Measurements from ENCODE around the gene VGLL4. TPM values are rescaled to one million over a fixed set of nuclear protein-coding genes. Genes with fewer than 3 reads are reported as not detected.

Gene VGLL4
- total and polyA plus RNA-seq, 2 of the 4 experiments (the other 2 are of a cell fraction) = 26.2 to 35.4 TPM

DNA sequence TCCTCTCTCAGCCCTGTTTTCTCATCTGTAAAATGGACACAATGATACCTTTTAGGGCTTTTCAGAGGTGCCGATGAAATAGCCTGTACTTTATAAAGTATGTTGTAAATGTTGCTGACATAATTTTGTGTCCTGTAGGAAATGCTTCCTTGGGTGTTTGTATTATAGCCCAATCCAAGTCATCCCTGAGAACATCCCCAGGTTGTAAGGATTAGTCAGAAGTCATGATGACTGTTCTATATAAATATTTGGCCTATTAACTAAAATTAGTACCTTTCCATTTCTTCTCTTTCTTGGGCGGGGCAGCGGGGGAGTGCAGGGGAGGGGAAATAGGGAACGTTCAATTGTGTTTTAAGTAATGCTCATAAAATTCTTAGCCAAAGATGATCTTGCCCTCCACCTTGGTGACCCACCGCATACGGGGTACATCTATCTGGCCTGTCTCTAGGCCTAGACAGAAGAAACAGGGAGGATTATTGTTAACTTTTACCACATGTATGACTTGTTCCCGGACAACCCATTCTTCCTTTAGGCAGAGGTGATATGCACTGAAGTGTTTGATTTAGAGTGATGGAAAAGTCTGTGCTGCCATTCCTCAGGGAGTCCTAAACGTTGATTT, 120.7 kb downstream of the VGLL4 start (continued):
- TF ChIP-seq, protein P1, sequence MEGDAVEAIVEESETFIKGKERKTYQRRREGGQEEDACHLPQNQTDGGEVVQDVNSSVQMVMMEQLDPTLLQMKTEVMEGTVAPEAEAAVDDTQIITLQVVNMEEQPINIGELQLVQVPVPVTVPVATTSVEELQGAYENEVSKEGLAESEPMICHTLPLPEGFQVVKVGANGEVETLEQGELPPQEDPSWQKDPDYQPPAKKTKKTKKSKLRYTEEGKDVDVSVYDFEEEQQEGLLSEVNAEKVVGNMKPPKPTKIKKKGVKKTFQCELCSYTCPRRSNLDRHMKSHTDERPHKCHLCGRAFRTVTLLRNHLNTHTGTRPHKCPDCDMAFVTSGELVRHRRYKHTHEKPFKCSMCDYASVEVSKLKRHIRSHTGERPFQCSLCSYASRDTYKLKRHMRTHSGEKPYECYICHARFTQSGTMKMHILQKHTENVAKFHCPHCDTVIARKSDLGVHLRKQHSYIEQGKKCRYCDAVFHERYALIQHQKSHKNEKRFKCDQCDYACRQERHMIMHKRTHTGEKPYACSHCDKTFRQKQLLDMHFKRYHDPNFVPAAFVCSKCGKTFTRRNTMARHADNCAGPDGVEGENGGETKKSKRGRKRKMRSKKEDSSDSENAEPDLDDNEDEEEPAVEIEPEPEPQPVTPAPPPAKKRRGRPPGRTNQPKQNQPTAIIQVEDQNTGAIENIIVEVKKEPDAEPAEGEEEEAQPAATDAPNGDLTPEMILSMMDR (conservative IDR thresholded peaks at IDR 0.05; ENCODE audit: low read depth, low read length) = no peak

DNA sequence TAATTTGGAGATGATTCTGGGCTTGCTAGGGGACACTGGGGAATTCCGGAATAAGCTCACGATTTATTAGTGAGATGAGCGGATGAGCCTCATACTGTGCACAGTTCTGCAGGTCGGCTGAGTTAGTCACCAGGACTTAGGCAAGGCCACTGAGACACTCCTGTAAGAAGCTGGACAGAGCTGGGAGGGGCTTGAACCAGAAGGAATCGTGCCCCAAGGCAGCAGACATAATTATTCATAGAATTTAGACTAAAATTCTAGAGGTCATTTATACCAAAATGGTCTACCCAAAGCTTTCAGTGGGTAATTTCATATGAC, 121.4 kb downstream of the VGLL4 start:
- Histone ChIP-seq H4K20me1 (ENCODE audit: insufficient read depth, low read length) (no peaks in the 10 kb centered on the region), H4K91ac (ENCODE audit: insufficient read depth, low read depth, low read length) (no peak overlapping the region), H3K9ac (ENCODE audit: low read depth, low read length) (no peak overlapping the region), H2AFZ (replicated peaks; ENCODE audit: low read length, poor library complexity) (no peak overlapping the region), H3K23ac (ENCODE audit: low read depth, low read length) (no peak overlapping the region), H3K4me3 (ENCODE audit: insufficient read depth, low read depth, low read length) (no peak overlapping the region), H3K36me3 (ENCODE audit: control insufficient read depth, insufficient read depth, low read length) (no peaks in the 10 kb centered on the region), H3K9me1 (ENCODE audit: insufficient read depth, low read length) (peaks cover 14% of the 10 kb centered on the region), H2BK15ac (ENCODE audit: low read depth, low read length) (peak overlapping the region; percentile 70; the same call in 1 of the 3 replicates), H3K14ac (replicated peaks; ENCODE audit: low read depth, low read length) (no peak overlapping the region), H3K4ac (ENCODE audit: low read depth, low read length) (peak overlapping the region; percentile 69; the same call in 1 of the 2 replicates), H4K5ac (ENCODE audit: low read depth, low read length) (no peak overlapping the region), H3K4me2 (ENCODE audit: low read depth, low read length) (no peak overlapping the region), H3K18ac (ENCODE audit: low read depth, low read length) (no peak overlapping the region), H2BK20ac (ENCODE audit: low read depth, low read length) (peak overlapping the region; percentile 66; the same call in 1 of the 2 replicates), H2AK5ac (ENCODE audit: low read depth, low read length) (peak overlapping the region; percentile 61; the same call in 1 of the 2 replicates), H2BK5ac (ENCODE audit: low read depth, low read length, poor library complexity, severe bottlenecking) (no peak overlapping the region), H3K27me3 (ENCODE audit: control insufficient read depth, insufficient read depth, low read length) (no peaks in the 10 kb centered on the region), H3K9me3 (ENCODE audit: control insufficient read depth, insufficient read depth, low read length) (no peaks in the 10 kb centered on the region), H3K27ac (ENCODE audit: insufficient read depth, low read length) (no peak overlapping the region), H2AK9ac (replicated peaks; ENCODE audit: low read depth, low read length, poor library complexity) (no peak overlapping the region), H4K8ac (ENCODE audit: low read depth in 2 of 2, low read length in 2 of 2) (peak overlapping the region in 1 of 2 experiments; percentile 48; a peak in 1 of 4 replicates), H3K79me1 (ENCODE audit: low read depth in 1 of 2, low read length in 2 of 2) (peaks cover 4 to 12% of the 10 kb centered on the region in 2 experiments), H2BK120ac (ENCODE audit: low read depth, low read length) (0 out of 2 replicates have a peak overlapping the region, but pooled peaks have one; percentile 16), H3K4me1 (ENCODE audit: control insufficient read depth, insufficient read depth, low read length) (peaks cover 4% of the 10 kb centered on the region; the same call in 1 of the 2 replicates), H3K56ac (ENCODE audit: extremely low read depth, insufficient read depth, low read length) (no peak overlapping the region)
- no TSS peak for BruUV-seq (replicated peaks)
- DNase-seq (peak; percentile 63), ATAC-seq (ENCODE audit: low read depth) (no peak)
- in situ Hi-C loops (cut with MboI; ENCODE audit: low sequenced_read_pairs) (no loop called here), dilution Hi-C loops (cut with HindIII; ENCODE audit: low sequenced_read_pairs, unreplicated experiment) (no loop called here), intact Hi-C loops (cut with micrococcal nuclease) (no loop called here)
- TF ChIP-seq NFE2L2 (IDR thresholded peaks at IDR 0.05; ENCODE audit: low read depth, low read length) (no peak), SMC3 (IDR thresholded peaks at IDR 0.05; ENCODE audit: low read depth, low read length) (no peak), RFX5 (IDR thresholded peaks at IDR 0.05; ENCODE audit: low read depth, low read length) (no peak), CEBPB (IDR thresholded peaks at IDR 0.05; ENCODE audit: low read depth, low read length) (peak; percentile 16; the same call in 1 of the 2 replicates)
- 92% methylated on average over 2 of the region's 5 CpGs; no CpG with 5 or more reads in 1 of the 2 experiments for WGBS, 2 experiments (ENCODE audit: extremely low coverage in 2 of 2, insufficient read length in 1 of 2)
- POLR2A ChIA-PET (ENCODE audit: unreplicated experiment) = no interaction called here
- CTCF ChIA-PET = no interaction called here

Measured in IMR-90 (cell line).